Renal cortical epithelial cell (primary cell): ENCODE measurements around the gene ARL4D. TPM values are rescaled to one million over a fixed set of nuclear protein-coding genes. Genes with fewer than 3 reads are reported as not detected.
A peak's percentile ranks its signal among the peaks of the same experiment; 100 is the strongest.
"Not testable (repeated sequence)": the region's sequence is repeated elsewhere in the genome, so short reads cannot be mapped to it uniquely, and the experiment has no call there.

Experiments
- DNase-seq: peaks from one replicate; pipeline ENCODE4 v3.0.0-alpha.2; 2011; ENCODE audit warnings: low read depth
- total RNA-seq: library from RNA; depleted of rRNA; stranded (reverse); fragments of >200 nt; gene quantifications from 2 replicates; pipeline ENCODE4 v1.2.3, GENCODE V29; 2014

Gene ARL4D, protein sequence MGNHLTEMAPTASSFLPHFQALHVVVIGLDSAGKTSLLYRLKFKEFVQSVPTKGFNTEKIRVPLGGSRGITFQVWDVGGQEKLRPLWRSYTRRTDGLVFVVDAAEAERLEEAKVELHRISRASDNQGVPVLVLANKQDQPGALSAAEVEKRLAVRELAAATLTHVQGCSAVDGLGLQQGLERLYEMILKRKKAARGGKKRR
- 17.2 and 26.5 TPM in 2 replicates for total RNA-seq

DNA sequence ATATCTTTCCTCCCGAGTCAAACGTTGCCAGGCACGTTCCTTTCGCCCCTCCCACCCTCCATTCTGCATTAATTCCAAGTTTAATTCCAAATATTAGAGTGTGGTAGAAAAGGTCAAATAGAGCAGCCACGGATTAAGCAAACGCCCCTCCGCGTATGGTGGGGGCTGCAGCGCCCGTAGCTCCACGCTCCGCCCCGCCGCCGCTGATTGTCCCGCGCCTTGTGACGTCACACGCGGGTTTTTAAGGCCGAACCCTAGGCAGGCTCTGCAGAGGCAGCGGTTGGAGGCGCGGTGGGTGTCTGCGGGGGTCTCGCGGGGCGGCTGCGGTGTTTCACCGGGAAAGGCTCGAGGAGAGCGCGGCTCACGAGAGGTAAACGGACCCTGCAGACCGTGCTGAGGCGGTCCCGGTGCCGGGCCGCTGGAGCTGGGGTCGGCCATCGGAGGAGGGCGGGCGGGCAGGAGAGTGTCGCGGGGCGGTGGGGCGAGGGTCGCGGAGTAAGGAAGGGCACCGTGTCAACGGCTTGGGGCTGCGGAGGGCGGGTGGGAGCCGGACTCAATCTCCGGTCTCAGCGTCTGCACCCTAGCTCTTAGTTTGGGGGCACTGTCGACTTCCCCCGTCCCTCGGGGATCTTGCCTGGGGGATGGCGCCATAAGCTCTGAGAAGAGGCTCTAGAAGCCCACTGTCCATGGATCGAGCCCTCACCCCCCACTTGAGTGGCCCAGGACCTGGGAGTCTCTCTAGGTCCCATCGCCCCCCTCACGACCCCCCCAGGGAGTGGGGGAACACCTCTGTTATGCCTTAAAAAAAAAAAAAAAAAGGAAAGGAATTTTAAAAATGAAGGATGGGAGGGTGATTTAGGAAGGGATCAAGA lies at the start of gene ARL4D:
Gene ARL4D, plus strand, starts transcription at position 270 of the 872 bp plus-strand sequence. CDS start 740 bp downstream, outside the sequence.
- peak; percentile 40 for DNase-seq

DNA sequence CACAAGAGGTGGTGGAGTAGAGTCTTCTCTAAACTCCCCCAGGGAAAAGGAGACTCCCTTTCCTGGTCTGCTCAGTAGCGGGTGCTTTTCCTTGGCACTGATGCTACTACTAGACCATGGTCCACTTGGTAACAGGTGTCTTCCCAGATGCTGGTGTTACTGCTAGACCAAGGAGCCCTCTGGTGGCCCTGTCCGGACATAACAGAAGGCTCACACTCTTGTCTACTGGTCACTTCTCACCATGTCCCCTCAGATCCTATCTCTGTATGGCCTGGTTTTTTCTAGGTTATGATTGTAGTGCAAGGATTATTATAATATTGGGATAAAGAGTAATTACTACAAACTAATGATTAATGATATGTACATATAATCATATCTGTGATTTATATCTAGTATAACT lies 49.7 kb upstream of the ARL4D start:
- no peak for DNase-seq

DNA sequence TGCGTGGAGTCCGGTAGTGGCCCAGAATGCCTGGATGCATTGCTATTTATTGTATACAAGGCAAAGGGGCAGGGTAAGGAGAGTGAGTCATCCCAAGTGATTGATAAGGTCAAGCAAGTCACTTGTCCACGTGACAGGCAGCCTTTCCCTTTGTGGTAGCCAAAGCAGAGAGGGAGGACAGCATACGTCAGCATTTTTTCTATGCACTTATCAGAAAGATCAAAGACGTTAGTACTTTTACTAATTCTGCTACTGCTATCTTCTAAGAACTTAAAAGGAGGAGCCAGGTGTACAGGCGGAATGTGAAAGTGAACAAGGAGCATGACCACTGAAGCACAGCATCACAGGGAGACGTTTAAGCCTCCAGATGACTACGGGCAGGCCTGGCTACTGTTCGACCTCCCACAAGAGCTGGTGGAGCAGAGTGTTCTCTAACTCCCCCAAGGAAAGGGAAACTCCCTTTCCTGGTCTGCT lies 47.9 kb upstream of the ARL4D start:
- no peak for DNase-seq

DNA sequence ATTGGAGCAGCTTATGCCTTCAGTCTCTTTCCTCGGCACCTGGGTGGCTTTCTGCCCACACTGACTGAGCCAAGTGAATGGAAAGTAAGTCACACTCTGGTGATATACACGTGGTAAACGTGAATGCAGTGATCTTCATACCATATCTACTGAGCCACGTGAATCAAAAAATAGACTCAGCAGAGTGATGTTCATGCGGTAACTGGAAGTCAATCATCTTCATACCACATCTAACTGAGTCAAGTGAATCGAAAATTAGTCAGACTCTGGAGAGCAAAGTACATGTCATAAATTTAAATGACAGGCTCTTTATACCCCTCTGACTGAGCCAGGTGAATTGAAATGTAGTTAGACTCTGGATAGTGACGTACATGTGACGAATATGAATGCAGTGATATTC lies 47.1 kb upstream of the ARL4D start:
- DNase-seq = no peak

DNA sequence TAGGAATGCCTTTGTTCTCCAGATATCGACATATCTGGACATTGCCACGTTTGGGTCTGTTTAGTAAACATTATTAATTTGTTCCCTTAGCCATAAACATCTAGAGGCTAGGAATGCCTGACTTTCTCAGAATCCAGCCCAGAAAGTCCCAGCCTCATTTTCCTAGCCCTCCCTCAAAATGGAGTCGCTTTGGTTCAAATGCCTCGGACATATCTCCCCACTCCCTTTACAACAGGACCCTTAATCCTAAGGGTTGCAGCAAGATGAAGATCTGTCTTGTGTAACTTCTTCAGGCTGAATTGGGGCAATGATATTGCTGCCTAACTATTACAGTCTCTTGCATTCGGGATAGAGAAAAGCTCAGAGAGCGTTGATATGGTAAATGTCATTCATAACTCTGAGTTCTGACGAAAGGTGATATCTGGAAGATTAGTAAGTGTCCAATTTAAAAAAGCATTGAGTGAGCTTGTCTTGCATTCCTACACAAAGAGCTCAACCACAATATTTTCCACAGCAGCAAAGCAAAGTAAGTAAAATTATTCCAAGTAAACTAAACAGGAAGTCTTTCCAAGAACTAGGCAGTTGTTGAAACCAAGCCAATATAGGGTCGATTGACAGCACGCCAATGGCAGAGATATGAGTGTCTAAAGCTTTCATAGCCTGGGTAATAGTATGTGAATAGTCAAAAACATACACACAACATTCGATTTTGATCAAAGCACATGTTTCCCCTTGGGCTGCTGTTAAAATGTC lies 46.0 kb upstream of the ARL4D start:
- no peak for DNase-seq

DNA sequence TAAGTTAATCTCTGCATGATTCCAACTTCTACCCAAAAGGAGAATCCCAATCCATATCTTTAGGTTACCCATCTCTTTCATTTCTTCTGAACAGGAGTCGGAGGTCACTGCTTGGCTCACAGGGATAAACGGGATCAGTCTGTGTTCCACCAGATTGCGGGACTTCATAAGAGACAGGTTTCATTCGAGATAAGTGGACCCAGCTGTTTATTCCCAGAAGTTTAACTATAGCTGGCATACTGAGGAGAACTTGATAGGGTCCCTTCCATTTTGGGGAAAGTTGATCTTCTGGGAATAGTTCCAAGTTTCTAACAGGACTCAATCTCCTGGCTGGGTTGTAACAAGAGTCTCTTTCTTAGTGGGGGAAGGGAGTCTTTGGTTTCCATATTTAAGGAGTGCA lies 45.4 kb upstream of the ARL4D start:
- DNase-seq = no peak

DNA sequence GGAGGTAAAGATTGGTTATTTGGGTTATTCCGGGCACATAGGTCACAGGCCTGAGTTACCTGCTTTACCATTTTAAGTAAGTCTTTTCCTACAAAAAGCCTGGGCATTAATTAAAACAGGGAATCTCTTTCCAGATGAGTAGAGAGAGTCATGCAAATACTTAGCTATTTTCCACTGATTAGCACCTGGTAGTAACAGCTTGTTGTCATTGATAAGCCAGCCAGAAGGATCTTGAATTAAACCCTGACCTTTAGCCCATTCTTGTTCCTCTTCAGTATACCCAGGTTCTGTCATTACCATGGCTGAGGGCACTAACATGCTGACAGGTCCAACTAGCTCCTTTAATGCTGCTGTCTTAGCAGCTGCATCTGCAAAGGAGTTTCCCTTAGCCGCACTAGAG lies 44.4 kb upstream of the ARL4D start:
- DNase-seq = no peak

DNA sequence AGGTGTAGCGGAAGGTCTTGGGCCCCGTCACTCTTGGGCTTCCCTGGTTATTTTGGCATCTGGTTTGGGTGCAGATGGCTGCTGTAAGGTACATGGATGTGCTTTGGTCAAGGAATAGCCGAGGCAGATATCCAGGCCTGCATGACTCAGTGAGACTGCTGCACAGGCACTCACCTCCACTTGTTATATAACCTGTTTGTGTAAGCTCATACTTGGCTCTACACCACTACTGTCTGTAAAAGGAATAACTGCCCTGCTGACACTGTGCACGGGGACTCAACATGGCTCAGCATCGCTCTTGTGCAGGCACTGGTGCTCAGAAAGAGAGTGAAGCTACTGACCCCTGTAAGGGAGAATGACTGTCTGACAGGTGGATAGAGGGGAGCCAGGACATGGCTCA lies 42.3 kb upstream of the ARL4D start:
- DNase-seq = peak; percentile 18

DNA sequence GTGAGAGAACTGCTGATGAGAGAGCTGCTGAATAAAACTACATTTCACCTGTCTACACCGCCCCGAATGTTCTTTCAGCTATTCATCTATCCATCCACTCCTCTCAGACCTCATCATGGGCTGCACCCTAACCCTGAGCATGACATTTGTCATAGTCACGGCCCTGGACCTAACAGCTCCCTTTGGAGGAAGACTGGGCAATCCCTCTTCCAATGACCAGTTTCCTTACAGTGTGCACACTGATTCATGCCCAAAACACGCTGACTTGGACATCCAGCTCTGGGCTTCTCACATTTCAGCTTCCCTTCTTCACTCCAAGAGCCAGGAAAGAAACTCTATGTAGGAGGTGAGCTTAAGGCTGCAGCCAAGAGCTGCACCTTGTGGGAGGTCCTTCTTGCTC lies 41.8 kb upstream of the ARL4D start:
- peak; percentile 87 for DNase-seq

DNA sequence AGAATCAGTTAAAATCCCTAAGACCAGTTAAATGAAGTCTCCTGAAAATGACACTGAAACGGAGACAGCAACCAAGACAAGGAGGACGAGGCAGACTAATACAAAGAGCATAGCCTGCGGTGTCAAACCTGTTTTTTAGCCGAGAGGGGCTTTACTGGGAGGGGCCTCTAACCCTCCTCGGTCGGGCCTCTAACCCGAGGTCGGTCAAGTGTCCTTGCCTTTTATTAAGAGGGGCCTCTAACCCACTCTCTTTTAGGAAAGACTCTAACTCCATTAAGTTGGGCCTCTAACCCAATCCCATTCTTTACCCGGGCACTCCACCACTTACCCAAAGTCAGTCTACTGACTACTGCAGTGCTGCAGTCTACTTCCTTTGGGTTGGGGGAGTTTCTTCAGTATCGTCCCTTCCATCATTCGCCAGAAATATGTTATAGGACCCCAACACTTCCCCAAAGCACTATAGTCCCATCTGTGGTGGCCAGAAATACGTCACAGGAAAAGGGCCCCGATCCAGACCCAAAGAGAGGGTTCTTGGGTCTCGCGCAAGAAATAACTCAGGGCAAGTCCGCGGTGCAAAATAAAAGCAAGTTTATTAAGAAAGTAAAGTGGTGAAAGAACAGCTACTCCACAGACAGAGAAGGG lies 39.2 kb upstream of the ARL4D start:
- DNase-seq = no peak

DNA sequence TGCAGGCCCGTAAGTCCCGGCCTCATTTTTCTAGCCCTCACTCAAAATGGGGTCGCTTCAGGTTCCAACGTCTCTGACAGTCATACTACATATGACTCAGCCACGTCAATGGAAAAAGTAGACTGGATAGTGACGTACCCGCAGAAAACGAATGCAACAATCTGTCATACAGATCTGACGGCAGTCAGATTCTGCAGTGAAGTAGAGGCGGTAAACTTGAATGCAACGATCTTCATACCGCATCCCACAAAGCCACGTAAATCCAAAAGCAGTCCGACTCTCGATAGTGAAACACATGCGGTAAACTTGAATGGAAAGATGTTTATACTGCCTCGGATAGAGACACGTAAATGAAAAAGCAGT lies 38.4 kb upstream of the ARL4D start:
- DNase-seq = peak; percentile 46

DNA sequence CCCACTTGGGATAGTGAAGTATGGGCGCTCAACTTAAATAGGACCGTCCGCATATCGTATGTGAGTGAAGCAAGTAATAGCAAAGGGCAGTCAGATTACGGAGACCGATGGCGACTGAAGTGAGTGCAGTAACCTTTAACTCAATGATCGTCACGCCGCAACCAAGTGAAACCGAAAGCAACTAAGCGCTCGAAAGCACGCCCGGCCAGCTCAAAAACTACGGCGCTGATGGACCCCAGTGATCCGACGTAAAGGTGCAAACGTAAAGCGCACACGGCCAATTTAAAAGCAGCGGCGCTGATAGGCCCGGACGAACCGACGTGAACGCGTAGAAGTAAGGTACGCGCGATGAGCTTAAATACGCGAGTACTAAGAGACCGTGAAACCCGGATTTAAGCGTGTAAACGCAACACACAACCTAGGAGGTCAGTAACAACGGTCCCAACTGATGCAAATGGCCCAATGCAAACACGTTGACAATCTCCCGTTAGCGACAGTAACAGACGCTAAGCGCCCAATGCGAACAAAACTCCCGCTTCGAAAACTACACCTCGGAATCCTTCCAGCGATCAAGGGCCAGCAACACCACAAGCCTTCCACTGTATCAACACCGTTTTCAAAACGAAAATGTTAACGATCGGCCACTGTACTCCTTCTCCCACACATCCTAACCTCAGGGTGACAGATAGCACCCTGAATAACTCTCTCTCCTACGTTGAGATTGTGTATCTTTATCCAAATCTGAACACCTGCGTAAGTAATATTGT lies 37.9 kb upstream of the ARL4D start:
- peak; percentile 98 for DNase-seq

DNA sequence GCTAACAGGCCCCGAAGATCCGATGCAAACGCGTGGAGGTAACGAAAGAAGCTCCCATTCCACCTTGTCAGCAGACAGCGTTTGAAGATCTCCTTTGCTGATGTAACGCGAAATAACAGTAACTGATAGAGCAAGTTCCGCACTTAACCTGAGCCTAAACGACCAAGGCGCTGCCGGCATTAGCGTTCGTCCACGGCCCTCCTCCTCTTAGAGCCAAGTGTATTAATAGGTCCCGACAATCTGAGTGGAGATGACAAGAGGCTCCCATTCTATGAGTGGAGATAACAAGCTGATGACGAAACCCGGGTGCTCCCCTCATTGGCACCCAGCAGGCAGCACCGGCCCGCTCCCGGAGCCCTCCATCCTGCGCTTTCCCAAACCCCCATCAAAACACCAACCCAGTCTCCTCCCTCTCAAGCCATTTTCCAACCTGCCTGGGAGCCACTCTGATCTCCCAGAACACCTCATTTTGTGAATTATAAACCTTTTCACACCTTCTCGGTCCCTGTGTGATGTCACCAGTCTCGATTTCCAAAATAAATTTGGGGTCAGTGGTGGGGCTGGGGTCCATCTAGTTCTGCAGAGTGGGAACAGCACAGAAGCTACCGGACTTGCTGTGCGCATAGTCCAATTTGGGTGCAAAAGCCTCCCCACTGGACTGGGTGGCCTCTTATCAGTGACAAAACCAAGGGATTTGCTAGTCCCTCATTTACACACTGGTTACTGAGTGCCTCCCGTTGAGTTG lies 35.4 kb upstream of the ARL4D start:
- no peak for DNase-seq

DNA sequence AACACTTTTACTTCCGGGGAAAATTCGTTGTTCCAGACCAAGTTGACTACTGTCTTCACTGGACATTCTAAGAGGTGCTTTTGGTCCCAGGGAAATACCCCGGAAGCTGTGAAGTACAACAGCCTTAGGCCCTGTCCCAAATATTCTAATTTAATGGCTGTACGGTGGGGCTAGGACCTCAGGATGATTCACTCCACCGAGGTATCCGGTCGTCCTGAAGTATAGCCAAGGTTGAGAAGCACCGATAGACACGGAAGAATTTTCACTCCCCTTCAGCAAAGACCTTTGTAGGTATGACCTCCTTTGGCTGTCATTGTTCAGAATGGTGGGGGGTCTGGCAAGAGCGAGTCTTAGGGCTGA lies 34.9 kb upstream of the ARL4D start:
- no peak for DNase-seq

DNA sequence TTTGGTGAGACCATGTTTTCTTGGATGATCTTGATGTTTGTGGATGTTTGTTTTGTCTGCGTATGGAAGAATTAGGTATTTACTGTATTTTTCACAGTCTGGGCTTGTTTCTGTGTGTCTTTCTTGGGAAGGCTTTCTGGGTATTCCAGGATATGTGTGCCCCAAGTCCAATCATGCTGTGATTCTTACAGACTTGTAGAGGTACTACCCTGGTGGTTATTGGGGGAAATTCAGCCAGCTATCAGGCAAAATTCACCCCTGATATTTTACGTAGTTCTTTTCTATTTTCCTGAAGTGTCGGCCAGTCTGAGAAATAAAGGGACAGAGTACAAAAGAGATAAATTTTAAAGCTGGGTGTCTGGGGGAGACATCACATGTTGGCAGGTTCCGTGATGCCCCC lies 33.4 kb upstream of the ARL4D start:
- no peak for DNase-seq

DNA sequence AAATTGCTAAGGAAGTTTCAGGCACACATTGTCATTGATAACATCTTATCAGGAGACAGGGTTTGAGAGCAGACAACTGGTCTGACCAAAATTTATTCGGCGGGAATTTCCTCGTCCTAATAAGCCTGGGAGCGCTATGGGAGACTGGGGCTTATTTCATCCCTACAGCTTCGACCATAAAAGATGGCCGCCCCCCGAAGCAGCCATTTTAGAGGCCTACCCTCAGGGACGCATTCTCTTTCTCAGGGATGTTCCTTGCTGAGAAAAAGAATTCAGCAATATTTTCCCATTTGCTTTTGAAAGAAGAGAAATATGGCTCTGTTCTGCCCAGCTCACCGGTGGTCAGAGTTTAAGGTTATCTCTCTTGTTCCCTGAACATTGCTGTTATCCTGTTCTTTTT lies 32.9 kb upstream of the ARL4D start:
- not testable (repeated sequence) for DNase-seq

DNA sequence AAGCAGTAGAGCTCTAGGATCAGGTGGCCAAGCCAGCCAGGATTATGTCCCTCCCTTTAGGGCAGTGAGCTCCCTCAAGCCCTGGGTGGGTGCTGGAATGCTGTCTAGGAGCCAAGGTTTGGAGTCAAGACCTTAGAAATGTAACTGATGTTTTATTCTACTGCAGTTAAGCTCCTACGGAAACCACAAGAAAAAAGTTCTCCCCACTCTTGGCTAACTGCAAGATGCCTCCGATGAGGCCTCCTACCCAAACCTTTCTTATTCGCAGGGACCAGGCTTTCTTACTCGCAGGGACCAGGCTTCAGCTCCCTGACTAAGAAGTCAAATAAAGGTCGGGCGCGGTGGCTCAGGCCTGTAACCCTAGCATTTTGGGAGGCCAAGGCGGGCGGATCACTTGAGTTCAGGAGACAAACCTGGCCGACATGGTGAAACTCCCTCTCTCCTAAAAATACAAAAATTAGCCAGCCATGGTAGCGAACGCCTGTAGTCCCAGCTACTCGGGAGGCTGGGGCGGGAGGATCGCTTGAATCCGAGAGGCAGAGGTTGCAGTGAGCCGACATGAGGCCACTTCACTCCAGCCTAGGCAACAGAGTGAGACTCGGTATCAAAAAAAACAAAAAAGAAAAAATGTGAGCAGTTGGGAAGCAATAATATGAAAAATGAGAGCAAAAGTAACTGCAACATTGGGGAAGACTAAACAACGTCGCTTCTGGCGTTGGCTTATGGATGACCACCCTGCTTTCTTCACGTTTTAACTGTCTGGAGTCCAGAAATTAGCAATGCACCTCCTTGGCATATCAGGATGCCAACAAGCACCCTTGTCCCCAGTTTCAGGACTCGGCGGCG lies 31.7 kb upstream of the ARL4D start:
- no peak for DNase-seq

DNA sequence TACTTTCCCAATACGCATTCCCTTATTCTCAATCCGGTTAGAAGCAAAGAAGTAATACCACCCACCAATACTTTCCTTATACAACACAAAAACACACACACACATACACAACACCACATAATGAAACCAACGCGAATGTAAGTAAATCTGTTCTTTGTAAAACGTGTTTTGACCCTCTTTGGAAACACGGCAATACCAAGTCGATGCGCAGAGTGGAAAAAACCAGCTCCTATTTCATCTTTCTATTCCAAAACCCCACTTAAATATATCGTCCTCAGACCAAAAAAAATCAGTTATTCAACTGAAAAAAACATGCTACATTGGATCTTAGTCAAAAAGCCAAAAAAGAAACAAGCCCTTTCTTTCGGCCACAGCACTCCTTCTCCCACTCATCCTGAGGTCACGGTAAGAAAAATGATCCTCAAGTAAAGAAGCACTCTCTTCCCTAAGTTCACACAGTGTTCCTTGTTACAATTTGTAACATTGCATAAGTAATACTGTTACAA lies 31.0 kb upstream of the ARL4D start:
- peak; percentile 75 for DNase-seq

DNA sequence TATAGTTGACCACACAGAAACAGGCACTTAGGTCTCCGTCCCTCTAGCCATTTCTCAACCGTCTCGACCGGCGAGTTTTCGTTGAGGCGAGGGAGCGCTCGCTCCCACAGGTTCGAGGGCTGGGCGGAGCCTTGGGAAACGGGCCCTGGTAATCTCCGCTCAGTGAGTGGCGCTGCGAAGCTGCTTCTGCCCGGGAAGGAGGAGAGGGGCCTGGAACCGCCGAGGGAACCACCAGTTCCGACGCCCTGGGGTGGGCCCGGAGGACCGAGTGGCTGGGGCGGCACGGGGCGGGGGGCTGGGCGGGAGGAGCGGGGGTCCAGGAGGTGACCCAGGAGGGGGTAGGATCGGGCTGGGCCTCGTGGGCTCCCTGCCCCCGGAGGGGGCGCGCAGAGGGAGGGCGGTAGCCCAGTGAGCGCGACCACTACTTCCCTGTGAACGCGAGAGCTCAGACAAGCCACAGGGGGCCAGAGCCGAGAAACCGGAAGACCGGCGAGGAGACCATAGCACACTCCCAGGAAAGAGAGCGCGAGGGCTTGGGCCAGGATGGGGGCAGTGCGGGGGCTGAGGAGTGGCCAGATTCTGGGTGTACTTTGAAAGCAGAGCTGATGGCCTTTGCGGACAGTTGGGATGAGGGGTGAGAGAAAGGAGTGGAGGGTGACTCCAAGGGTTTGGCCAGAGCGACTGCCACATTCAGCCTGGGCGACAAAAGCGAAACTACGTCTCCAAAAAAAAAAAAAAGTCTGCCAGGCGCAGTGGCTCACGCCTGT lies 29.9 kb upstream of the ARL4D start:
- DNase-seq = peak; percentile 63
